ENCODE data around the gene CACNA2D2.

The CACNA2D2 gene

GRCh38 chr3:50358911-50359759 lies 144.3 kb downstream of the CACNA2D2 start, which contains the start of gene TMEM115:
Gene TMEM115, minus strand, starts transcription at chr3:50359521. Its CDS starts 458 bp downstream, at chr3:50359063.
- DNase-seq: peak; percentile 99

GRCh38 chr3:50358355-50358910 lies 145.0 kb downstream of the CACNA2D2 start:
- DNase-seq: no peak

- no peak for DNase-seq
These were observed 146.0 kb downstream of the CACNA2D2 start for GRCh38 chr3:50357481-50357880.

GRCh38 chr3:50356553-50356952 lies 146.9 kb downstream of the CACNA2D2 start:
- peak; percentile 85 for DNase-seq

GRCh38 chr3:50355829-50356552 lies 147.4 kb downstream of the CACNA2D2 start:
- no peak for DNase-seq

- no peak for DNase-seq
These were observed 148.6 kb downstream of the CACNA2D2 start for GRCh38 chr3:50354850-50355249.

GRCh38 chr3:50354186-50354764 lies 149.2 kb downstream of the CACNA2D2 start:
- DNase-seq: peak; percentile 69

- no peak for DNase-seq
These were observed 150.0 kb downstream of the CACNA2D2 start for GRCh38 chr3:50353245-50354004.

GRCh38 chr3:50352781-50353180 lies 150.7 kb downstream of the CACNA2D2 start:
- DNase-seq: peak; percentile 70

GRCh38 chr3:50351323-50351697 lies 152.1 kb downstream of the CACNA2D2 start:
- DNase-seq: no peak

GRCh38 chr3:50350527-50351322 lies 152.7 kb downstream of the CACNA2D2 start, which contains the start of the genes CYB561D2 and NPRL2:
Gene CYB561D2, plus strand, starts transcription at chr3:50350862. Its CDS starts 572 bp downstream, at chr3:50351434.
Gene NPRL2, minus strand, starts transcription at chr3:50350775. Its CDS starts 123 bp downstream, at chr3:50350652.
- DNase-seq: peak; percentile 98

GRCh38 chr3:50350213-50350526 lies 153.3 kb downstream of the CACNA2D2 start:
- DNase-seq: no peak

- DNase-seq: peak; percentile 92
These were observed 156.1 kb downstream of the CACNA2D2 start for GRCh38 chr3:50347187-50347813.

GRCh38 chr3:50345586-50346234 lies 157.7 kb downstream of the CACNA2D2 start, which contains the start of gene ZMYND10:
Gene ZMYND10, minus strand, starts transcription at chr3:50345732. Its CDS starts 153 bp downstream, at chr3:50345579.
- peak; percentile 88 for DNase-seq

- DNase-seq: no peak
These were observed 158.4 kb downstream of the CACNA2D2 start for GRCh38 chr3:50345008-50345407.

- no peak for DNase-seq
These were observed 160.4 kb downstream of the CACNA2D2 start for GRCh38 chr3:50342813-50343633.

GRCh38 chr3:50341996-50342650 lies 161.3 kb downstream of the CACNA2D2 start:
- no peak for DNase-seq

- no peak for DNase-seq
These were observed 161.9 kb downstream of the CACNA2D2 start for GRCh38 chr3:50341537-50341936.

Measured in hematopoietic multipotent progenitor cell treated with erythropoietin and hydrocortisone succinate and interleukin-3 and kit ligand, for 4 days (in vitro differentiated cells).